ENCODE results near the gene CNBD2. TPM values are rescaled to one million over a fixed set of nuclear protein-coding genes. Genes with fewer than 3 reads are reported as not detected.
A peak's percentile ranks its signal among the peaks of the same experiment; 100 is the strongest.

Gene CNBD2
- total RNA-seq, 1 experiment from 2014 or later, result 3.1 TPM

DNA sequence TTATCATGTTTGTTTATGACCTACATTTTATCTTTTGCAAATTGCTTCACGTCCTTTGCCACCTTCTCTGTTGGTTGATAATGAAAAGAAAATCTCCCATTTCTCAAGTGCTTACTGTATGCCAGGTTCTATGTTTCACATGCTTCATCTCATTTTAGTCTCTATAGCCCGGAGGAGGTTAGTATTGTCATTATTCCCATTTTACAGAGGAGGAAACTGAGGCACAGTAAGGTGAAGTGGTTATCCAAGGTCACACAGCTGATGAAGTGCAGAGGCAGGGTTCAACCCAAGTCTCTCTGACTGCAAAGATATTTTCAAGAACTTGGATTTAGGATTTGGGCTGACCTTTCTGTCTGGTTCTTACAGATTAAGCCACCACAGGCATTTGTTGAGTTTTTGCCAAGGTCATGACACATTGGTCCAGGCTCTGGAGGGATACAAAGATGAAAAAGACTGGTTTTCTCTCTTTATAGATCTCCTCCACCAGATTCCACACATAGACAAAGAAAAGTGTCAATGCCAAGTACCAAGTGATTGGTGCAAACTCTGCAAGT, 20.6 kb downstream of the CNBD2 start:
- BruUV-seq (replicated peaks), result no TSS peak

DNA sequence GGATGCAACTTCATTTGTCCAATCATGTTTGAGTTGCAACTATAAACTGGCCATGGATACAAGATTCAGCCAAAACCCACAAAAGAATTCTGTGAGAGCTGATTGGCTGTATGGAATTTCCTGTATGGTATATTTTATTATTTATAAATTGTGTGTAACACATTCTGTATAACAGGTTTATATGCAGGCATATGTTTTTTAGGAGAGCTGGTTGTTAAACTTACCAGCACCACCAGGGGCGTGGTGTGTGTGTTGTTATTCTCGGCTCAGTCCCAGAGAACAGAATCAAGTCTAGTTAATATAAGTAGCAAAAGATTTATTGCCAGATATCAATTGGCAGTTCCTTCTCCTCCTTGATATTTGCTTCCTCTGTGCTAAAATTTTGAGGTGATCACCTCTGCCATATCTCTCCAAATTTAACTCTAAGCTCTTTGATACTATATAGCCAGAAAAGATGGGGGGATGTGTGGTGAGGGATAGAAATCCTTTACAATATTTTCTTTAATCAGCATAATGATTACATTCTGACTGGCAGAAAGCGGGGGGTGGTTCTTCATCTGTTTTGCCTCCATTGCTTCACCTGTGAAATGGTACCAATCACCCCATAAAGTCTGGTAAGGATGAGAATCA, 22.9 kb downstream of the CNBD2 start:
- no peaks in the 10 kb centered on the region for H3K27me3 ChIP-seq (replicated peaks; ENCODE audit: insufficient read depth, low read depth, low read length, poor library complexity)
- no peaks in the 10 kb centered on the region for H3K9me3 ChIP-seq (ENCODE audit: low read depth, low read length, poor library complexity, severe bottlenecking)
- H3K36me3 ChIP-seq (ENCODE audit: insufficient read depth, low read length, poor library complexity, severe bottlenecking), result no peaks in the 10 kb centered on the region
- ChIA-PET CTCF (interaction anchor here (0.5 to 2.1 kb wide), 6 partner anchors 15 to 425 kb away, joined by 3 to 15 read pairs (median 4); partner anchors contain the start of gene SCAND1), POLR2A (ENCODE audit: low non-redundant PET) (no interaction called here)
- no peak overlapping the region for H3K4me3 ChIP-seq (ENCODE audit: low read depth, low read length, poor library complexity, severe bottlenecking)
- no TSS peak for BruUV-seq (replicated peaks)
- H3K4me1 ChIP-seq (ENCODE audit: insufficient read depth, low read length, poor library complexity, severe bottlenecking), result no peaks in the 10 kb centered on the region
- no peak for TF ChIP-seq EZH2 (IDR thresholded peaks at IDR 0.05; ENCODE audit: borderline replicate concordance, low read depth, low read length, poor library complexity, severe bottlenecking)
- TF ChIP-seq, protein P1, sequence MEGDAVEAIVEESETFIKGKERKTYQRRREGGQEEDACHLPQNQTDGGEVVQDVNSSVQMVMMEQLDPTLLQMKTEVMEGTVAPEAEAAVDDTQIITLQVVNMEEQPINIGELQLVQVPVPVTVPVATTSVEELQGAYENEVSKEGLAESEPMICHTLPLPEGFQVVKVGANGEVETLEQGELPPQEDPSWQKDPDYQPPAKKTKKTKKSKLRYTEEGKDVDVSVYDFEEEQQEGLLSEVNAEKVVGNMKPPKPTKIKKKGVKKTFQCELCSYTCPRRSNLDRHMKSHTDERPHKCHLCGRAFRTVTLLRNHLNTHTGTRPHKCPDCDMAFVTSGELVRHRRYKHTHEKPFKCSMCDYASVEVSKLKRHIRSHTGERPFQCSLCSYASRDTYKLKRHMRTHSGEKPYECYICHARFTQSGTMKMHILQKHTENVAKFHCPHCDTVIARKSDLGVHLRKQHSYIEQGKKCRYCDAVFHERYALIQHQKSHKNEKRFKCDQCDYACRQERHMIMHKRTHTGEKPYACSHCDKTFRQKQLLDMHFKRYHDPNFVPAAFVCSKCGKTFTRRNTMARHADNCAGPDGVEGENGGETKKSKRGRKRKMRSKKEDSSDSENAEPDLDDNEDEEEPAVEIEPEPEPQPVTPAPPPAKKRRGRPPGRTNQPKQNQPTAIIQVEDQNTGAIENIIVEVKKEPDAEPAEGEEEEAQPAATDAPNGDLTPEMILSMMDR (conservative IDR thresholded peaks at IDR 0.05; ENCODE audit: low read depth, low read length), result peak; percentile 49
- no peak overlapping the region for H3K27ac ChIP-seq (ENCODE audit: low read depth, low read length, poor library complexity, severe bottlenecking)
- DNase-seq (ENCODE audit: low spot score), result peak; percentile 39
- intact Hi-C loops (cut with micrococcal nuclease; ENCODE audit: unreplicated experiment), result loop anchor here (5.0 to 10.0 kb wide), 2 partner anchors 161 to 444 kb away; partner anchors contain the start of gene EPB41L1

More for the DNA sequence above, 20.6 kb downstream of the CNBD2 start:
- POLR2A ChIA-PET (ENCODE audit: low non-redundant PET), result no interaction called here
- H3K27ac ChIP-seq (ENCODE audit: low read depth, low read length, poor library complexity, severe bottlenecking), result no peak overlapping the region
- no peaks in the 10 kb centered on the region for H3K9me3 ChIP-seq (ENCODE audit: low read depth, low read length, poor library complexity, severe bottlenecking)
- H3K4me3 ChIP-seq (ENCODE audit: low read depth, low read length, poor library complexity, severe bottlenecking), result no peak overlapping the region
- TF ChIP-seq EZH2 (IDR thresholded peaks at IDR 0.05; ENCODE audit: borderline replicate concordance, low read depth, low read length, poor library complexity, severe bottlenecking), result no peak
- intact Hi-C loops (cut with micrococcal nuclease; ENCODE audit: unreplicated experiment), result no loop called here
- no peaks in the 10 kb centered on the region for H3K27me3 ChIP-seq (replicated peaks; ENCODE audit: insufficient read depth, low read depth, low read length, poor library complexity)
- H3K36me3 ChIP-seq (ENCODE audit: insufficient read depth, low read length, poor library complexity, severe bottlenecking), result no peaks in the 10 kb centered on the region
- CTCF ChIA-PET, result interaction anchor here (0.7 kb wide), 1 partner anchor 533 kb away, joined by 3 read pairs; no protein-coding TSS in a partner anchor
- H3K4me1 ChIP-seq (ENCODE audit: insufficient read depth, low read length, poor library complexity, severe bottlenecking), result no peaks in the 10 kb centered on the region
- DNase-seq (ENCODE audit: low spot score), result no peak

DNA sequence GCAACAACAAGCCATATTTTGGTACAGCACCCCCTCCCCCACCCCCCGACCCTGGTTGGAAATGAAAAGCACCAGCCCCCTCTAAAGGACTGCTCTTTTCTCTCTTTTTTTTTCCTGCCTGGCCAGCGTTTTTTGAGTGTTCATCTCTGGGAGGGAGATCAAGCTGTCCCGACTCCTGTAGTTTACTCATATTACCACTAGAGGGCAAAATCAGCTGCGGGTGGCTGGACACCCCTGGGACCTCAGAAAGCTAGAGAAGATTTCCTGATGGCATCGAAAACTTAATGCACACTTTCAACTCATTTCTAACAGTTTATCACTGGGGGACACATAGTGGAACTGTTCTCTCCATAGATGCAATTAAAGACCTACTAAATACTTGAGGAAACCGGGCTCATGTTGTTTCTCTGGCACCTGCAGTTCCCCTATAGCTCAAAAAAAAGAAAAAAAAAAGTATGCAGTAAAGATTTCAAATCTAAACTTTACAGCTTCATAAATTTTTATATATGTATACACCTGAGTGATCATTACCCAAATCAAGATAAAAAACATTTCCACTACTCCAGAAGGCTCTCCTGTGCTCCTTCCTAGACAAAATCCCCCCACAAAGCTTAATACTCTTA, 24.4 kb downstream of the CNBD2 start:
- TF ChIP-seq, protein P1 (conservative IDR thresholded peaks at IDR 0.05; ENCODE audit: low read depth, low read length), result peak; percentile 85
- TF ChIP-seq EZH2 (IDR thresholded peaks at IDR 0.05; ENCODE audit: borderline replicate concordance, low read depth, low read length, poor library complexity, severe bottlenecking), result no peak
- POLR2A ChIA-PET (ENCODE audit: low non-redundant PET), result no interaction called here
- DNase-seq (ENCODE audit: low spot score), result peak; percentile 82
- intact Hi-C loops (cut with micrococcal nuclease; ENCODE audit: unreplicated experiment), result loop anchor here (5.0 to 10.0 kb wide), 2 partner anchors 159 to 442 kb away; partner anchors contain the start of gene EPB41L1
- no peaks in the 10 kb centered on the region for H3K27me3 ChIP-seq (replicated peaks; ENCODE audit: insufficient read depth, low read depth, low read length, poor library complexity)
- BruUV-seq (replicated peaks), result no TSS peak
- H3K4me1 ChIP-seq (ENCODE audit: insufficient read depth, low read length, poor library complexity, severe bottlenecking), result no peaks in the 10 kb centered on the region
- no peaks in the 10 kb centered on the region for H3K36me3 ChIP-seq (ENCODE audit: insufficient read depth, low read length, poor library complexity, severe bottlenecking)
- no peak overlapping the region for H3K27ac ChIP-seq (ENCODE audit: low read depth, low read length, poor library complexity, severe bottlenecking)
- no peak overlapping the region for H3K4me3 ChIP-seq (ENCODE audit: low read depth, low read length, poor library complexity, severe bottlenecking)
- no peaks in the 10 kb centered on the region for H3K9me3 ChIP-seq (ENCODE audit: low read depth, low read length, poor library complexity, severe bottlenecking)
- CTCF ChIA-PET, result interaction anchor here (0.6 to 2.1 kb wide), 17 partner anchors 13 to 939 kb away, joined by 3 to 92 read pairs (median 5); partner anchors contain the start of gene SCAND1

All from A673 (cell line).